Mammary epithelial cell (primary cell): ENCODE data around the gene CFAP65.

ENCODE experiments used
- EZH2 ChIP-seq: IDR thresholded peaks from 2 replicates; pipeline ENCODE4 v1.6.1; 2012; ENCODE audit warnings: low read length, inconsistent platforms, borderline replicate concordance
- TF ChIP-seq, protein P1 (sequence below), 2 donors: IDR thresholded peaks in 1 of 2; conservative IDR thresholded peaks in 1 of 2; 2 replicates each; pipeline ENCODE4 v1.5.1; 2011 to 2012; ENCODE audit warnings: inconsistent platforms in 2 of 2, low read length in 2 of 2, mild to moderate bottlenecking in 2 of 2, control low read depth in 1 of 2, low read depth in 1 of 2; ENCODE audit not compliant: insufficient read depth in 1 of 2; ENCODE audit errors: extremely low read depth in 1 of 2

- TF ChIP-seq, protein P1, sequence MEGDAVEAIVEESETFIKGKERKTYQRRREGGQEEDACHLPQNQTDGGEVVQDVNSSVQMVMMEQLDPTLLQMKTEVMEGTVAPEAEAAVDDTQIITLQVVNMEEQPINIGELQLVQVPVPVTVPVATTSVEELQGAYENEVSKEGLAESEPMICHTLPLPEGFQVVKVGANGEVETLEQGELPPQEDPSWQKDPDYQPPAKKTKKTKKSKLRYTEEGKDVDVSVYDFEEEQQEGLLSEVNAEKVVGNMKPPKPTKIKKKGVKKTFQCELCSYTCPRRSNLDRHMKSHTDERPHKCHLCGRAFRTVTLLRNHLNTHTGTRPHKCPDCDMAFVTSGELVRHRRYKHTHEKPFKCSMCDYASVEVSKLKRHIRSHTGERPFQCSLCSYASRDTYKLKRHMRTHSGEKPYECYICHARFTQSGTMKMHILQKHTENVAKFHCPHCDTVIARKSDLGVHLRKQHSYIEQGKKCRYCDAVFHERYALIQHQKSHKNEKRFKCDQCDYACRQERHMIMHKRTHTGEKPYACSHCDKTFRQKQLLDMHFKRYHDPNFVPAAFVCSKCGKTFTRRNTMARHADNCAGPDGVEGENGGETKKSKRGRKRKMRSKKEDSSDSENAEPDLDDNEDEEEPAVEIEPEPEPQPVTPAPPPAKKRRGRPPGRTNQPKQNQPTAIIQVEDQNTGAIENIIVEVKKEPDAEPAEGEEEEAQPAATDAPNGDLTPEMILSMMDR (conservative IDR thresholded peaks at IDR 0.05 in 1 of 2, IDR thresholded peaks at IDR 0.05 in 1 of 2; ENCODE audit: extremely low read depth in 1 of 2, insufficient read depth in 1 of 2, low read depth in 1 of 2, low read length in 2 of 2) = no peak
- no peak for TF ChIP-seq EZH2
These were observed 3.4 kb downstream of the CFAP65 start for GRCh38 chr2:219037783-219038499.
